Epithelial cell of esophagus (primary cell): ENCODE results near the gene SNRPA.
"Not testable (repeated sequence)": the region's sequence is repeated elsewhere in the genome, so short reads cannot be mapped to it uniquely, and the experiment has no call there.

Source experiments
- DNase-seq: peaks from one replicate; pipeline ENCODE4 v3.0.0; 2010; ENCODE audit warnings: low read depth
- H3K4me3 ChIP-seq: 2 replicates; pipeline ENCODE4 v1.5.1; 2011; ENCODE audit warnings: mild to moderate bottlenecking, low read length, control low read depth
- CTCF ChIP-seq: IDR thresholded peaks from 2 replicates; pipeline ENCODE4 v1.5.1; 2011; ENCODE audit warnings: low read depth, mild to moderate bottlenecking, low read length, control low read depth, inconsistent platforms; ENCODE audit not compliant: insufficient read depth; ENCODE audit errors: missing control alignments

The SNRPA gene

GRCh38 chr19:40808497-40808896 lies 57.5 kb downstream of the SNRPA start:
- no peak for DNase-seq
- TF ChIP-seq CTCF = no peak
- H3K4me3 ChIP-seq = no peak overlapping the region

GRCh38 chr19:40809358-40810086 lies 58.5 kb downstream of the SNRPA start:
- TF ChIP-seq CTCF = no peak
- H3K4me3 ChIP-seq = no peak overlapping the region
- DNase-seq = no peak

- no peak overlapping the region for H3K4me3 ChIP-seq
- TF ChIP-seq CTCF = no peak
- no peak for DNase-seq
These were observed 59.2 kb downstream of the SNRPA start for GRCh38 chr19:40810160-40810559.

- H3K4me3 ChIP-seq = peak overlapping the region; percentile 50
These were observed 59.8 kb downstream of the SNRPA start for GRCh38 chr19:40810649-40811408.

GRCh38 chr19:40811478-40812341 lies 60.7 kb downstream of the SNRPA start:
- DNase-seq = no peak
- H3K4me3 ChIP-seq = peak overlapping the region; percentile 17
- no peak for TF ChIP-seq CTCF

More at GRCh38 chr19:40810649-40811408, 59.8 kb downstream of the SNRPA start:
- peak; percentile 79 for DNase-seq

- H3K4me3 ChIP-seq, DNase-seq: not testable (repeated sequence)
These were observed 61.6 kb downstream of the SNRPA start for GRCh38 chr19:40812571-40812970.

- H3K4me3 ChIP-seq = no peak overlapping the region
- no peak for DNase-seq
- TF ChIP-seq CTCF = no peak
These were observed 62.2 kb downstream of the SNRPA start for GRCh38 chr19:40813182-40813581.
